DOHH2 (cell line): ENCODE results near the gene ATP2B2.

ENCODE experiments used
- EZH2phosphoT487 ChIP-seq: fragments of 200-600 bp; sonication (generic); IDR thresholded peaks from 2 replicates; pipeline ENCODE4 v1.6.1; 2017; ENCODE audit warnings: borderline replicate concordance, mild to moderate bottlenecking, antibody characterized with exemption, low read length, moderate library complexity, mixed read lengths
- TF ChIP-seq, protein P1 (sequence below): fragments of 200-600 bp; sonication (generic); IDR thresholded peaks from one replicate; pipeline ENCODE4 v1.5.1; 2014; ENCODE audit warnings: antibody characterized with exemption, mild to moderate bottlenecking, low read depth, low read length; ENCODE audit not compliant: poor library complexity, severe bottlenecking

DNA sequence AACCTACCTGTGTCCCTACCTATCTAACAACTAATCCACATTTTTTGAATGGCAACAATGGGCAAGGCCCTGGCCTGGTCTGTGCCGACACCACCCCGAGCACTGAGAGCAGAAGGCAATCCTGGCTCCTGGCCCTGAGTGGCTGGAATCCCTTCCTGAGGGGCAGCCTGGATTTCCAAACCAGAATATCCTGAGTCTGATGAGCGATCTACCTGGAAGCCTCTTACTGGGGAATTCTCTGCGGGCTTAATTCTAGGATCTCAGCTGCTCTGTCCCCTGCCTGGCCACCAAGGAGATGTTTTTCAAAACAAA lies 22.1 kb downstream of the ATP2B2 start:
- TF ChIP-seq, protein P1, sequence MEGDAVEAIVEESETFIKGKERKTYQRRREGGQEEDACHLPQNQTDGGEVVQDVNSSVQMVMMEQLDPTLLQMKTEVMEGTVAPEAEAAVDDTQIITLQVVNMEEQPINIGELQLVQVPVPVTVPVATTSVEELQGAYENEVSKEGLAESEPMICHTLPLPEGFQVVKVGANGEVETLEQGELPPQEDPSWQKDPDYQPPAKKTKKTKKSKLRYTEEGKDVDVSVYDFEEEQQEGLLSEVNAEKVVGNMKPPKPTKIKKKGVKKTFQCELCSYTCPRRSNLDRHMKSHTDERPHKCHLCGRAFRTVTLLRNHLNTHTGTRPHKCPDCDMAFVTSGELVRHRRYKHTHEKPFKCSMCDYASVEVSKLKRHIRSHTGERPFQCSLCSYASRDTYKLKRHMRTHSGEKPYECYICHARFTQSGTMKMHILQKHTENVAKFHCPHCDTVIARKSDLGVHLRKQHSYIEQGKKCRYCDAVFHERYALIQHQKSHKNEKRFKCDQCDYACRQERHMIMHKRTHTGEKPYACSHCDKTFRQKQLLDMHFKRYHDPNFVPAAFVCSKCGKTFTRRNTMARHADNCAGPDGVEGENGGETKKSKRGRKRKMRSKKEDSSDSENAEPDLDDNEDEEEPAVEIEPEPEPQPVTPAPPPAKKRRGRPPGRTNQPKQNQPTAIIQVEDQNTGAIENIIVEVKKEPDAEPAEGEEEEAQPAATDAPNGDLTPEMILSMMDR, result no peak
- no peak for TF ChIP-seq EZH2phosphoT487
